Stimulated activated CD4-positive, alpha-beta T cell treated with anti-CD3 and anti-CD28 coated beads, Interleukin-4, amount 100 ng/mL, for 4 hours (primary cell): ENCODE data around the gene KMT5B.

Source experiments
- DNase-seq, 2 experiments: peaks; one replicate each; pipeline ENCODE4 v3.0.0-alpha.2; 2020

The KMT5B gene

GRCh38 chr11:68215524-68216170 lies 2.6 kb upstream of the KMT5B start:
- DNase-seq = no peak

DNA sequence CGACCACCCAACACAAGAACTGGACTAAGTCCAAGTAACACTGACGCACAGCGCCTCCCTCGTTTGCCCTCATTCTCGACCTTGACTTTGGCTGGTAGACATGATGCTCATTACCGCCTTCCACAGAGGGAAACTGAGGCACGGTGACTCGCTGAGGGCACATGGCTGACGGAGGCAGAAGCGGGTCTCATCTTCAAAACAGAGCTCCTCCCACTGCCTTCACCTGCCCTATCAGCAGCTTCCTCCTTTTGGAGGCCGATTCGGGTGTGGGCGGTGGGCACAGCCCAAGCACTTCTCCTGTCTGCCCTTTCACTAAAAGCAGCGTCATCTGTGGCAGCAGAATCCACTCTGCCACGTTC lies 2.0 kb upstream of the KMT5B start:
- DNase-seq = peak; percentile 34 to 62

- no peak for DNase-seq
Observed at GRCh38 chr11:68214173-68215086, 1.3 kb upstream of the KMT5B start.

GRCh38 chr11:68213555-68214172 lies 568 bp upstream of the KMT5B start:
- DNase-seq = peak; percentile 78 to 80

DNA sequence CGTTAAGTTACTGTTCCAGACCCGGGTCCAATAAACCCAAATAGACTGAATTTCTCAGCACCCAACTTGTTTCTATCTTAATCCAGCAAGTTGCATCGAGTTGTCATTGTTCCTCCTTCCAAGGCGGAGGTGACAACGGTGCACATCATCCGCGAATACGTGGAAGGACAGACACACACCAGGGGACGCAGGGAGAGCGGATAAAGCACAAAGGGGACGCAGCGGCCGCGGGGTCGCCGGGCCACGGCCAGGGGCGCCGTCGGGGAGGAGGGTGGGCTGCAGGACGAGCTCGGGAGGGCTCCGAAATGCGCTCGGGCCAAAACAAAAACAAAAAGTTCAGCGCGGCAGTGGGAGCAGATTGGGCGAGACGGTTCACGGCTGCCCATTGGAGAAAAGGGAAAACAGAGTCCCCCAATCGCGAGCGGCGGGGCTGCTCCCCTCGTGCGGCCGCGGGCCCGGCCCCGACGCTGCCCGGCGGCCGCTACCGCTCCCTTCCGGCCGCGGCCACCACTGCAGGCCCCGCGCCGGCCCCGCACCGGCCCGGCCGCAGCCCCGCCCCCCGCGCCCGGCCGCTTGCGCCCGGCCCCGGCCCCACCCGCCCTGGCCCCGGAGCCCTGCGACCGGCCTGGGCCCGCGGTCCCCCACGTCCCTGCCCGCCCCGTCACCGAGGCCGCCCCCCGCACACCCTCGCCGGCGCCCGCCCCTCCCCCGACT lies 518 bp downstream of the KMT5B start:
- peak; percentile 34 to 46 for DNase-seq

DNA sequence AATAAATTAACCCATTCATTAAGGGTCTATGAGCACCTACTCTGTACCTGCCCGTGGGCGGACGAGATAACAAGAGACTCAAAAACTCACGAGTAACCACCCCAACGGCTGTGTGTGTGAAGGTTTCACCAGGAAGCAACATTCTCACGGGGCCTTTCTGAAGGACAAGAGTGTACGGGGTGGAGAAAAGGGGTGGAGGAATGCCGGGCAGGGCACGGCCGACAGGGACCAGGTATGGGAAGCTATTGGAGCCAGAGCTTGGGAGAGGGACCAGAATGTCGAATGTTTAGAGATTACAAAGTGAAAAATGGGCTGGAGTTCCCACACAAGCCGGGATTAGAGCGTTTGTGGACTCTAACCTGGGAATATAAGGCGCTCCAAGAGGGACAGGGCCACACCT lies 1.6 kb downstream of the KMT5B start:
- DNase-seq = peak in 1 of 2 experiments; percentile 15

DNA sequence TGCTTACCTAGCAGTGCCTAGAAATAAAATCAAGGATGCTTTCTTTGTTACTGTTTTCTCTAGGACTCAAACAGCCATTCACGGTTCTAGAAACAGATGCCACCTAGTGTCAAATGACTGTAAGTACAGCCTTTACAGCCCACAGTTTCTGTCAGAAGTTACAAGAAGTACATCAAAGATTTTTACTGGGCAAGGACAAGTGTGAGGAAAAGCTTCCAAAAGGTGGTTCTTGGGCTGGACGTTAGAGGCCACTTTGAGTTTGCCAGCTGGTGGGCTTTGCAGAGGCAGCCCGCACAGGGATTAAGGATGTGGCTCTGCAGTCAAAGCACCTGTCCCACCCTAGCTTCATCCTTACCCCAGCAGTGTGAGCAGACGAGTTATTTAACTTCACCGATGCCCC lies 6.9 kb downstream of the KMT5B start:
- DNase-seq = no peak

- no peak for DNase-seq
Observed at GRCh38 chr11:68204402-68204801, 8.7 kb downstream of the KMT5B start.

GRCh38 chr11:68202165-68202564 lies 10.9 kb downstream of the KMT5B start:
- DNase-seq = no peak

- no peak for DNase-seq
Observed at GRCh38 chr11:68201492-68201891, 11.6 kb downstream of the KMT5B start.

DNA sequence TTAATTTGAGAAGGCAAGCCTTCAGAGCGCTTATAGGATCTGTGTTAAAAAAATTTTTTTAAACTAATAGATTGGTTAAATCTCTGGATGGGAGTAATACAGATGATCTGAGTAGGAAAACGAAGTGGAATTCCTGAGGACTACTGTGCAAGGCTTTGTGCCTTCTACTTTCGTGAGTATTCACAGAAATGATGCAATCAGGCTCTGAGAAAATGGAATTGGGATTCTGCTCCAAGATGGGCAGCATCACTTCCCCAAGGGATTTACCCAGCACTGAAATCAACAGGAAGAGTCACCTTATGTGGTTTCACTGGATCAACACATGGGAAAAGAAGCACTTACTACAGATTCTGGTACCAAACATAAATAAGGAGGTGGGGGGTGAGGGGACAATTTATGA lies 12.5 kb downstream of the KMT5B start:
- DNase-seq = no peak

GRCh38 chr11:68199295-68199987 lies 13.7 kb downstream of the KMT5B start:
- no peak for DNase-seq

- DNase-seq = no peak
Observed at GRCh38 chr11:68196219-68196618, 16.9 kb downstream of the KMT5B start.

DNA sequence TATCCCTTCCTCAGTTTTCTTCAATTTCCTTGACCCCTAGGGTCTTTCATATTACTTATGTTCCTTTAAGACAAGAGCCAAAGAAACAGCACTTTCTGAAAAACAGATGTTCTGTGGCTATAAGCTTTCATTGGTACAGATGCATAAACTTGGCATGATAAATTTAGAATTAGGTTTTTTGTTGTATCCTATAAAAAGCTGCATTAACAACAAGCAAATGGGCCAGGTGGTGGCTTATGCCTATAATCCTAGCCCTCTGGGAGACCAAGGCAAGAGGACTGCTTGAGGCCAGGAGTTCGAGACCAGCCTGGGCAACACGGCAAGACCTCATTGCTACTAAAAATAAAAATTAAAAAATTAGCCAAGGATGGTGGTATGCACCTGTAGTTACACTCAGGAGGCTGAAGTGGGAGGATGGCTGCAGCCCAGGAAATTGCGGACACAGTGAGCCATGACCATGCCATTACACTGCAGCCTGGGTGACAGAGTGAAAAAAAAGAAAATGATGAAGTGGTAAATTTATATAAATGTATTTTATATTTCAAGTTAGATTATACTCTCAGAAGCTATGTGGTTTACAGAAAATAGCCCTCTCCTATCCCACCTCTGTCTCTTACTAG lies 18.3 kb downstream of the KMT5B start:
- no peak for DNase-seq

DNA sequence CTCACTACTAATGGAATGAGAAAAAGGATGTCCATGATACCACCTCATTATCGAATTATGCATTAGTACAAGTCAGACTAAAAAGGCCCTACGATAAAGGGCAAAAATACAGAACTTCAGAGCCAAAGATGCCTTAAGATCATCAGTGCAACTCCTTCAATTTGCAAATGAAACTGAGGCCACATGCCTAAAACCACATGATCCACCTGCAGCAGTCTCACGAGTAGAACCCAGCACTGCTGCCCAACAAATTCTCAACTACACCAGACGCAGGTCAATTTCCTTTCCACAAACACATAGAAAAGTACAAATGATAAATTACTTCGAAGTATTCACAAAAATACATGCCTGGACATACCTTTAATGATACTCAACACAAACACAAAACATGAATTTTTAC lies 20.1 kb downstream of the KMT5B start:
- no peak for DNase-seq

GRCh38 chr11:68191661-68192579 lies 21.2 kb downstream of the KMT5B start:
- no peak for DNase-seq

- no peak for DNase-seq
Observed at GRCh38 chr11:68189888-68190287, 23.2 kb downstream of the KMT5B start.

DNA sequence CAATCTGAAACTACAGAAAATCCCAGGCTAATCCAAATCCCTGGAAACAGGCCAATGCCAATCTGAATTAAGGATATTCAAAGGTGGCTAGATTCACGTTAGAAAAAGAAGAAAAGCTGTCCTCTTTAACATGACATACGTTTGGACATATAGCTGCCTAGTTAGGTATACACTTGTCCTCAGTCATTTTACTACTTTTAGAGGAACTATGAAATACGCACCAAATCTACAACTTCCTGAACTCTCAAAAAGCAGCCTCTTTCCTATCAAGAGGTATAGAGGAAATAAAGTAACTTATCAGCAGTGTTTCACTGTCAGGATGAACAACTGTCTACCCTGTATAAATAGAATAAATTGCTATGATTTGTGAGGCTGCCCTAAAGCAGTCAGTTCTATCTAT lies 24.0 kb downstream of the KMT5B start:
- DNase-seq = no peak

DNA sequence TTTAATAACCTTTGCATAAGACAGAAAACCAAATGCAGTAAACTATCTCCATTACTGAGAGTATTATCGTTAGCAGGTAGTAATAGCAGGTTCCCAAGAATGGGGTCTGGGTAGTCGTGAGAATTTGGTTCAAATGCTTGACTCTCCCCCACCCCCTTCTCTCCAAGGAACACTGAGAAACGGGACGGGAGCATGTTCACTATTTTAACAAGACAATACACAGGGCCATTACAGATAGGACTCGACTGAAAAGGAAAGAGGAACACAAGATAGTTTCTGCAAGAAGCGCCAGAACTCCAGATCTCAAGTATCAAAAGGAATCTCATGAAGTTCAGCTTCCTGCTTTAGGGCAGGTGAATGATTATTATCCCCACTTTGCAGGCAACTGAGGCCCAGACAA lies 27.0 kb downstream of the KMT5B start:
- no peak for DNase-seq

DNA sequence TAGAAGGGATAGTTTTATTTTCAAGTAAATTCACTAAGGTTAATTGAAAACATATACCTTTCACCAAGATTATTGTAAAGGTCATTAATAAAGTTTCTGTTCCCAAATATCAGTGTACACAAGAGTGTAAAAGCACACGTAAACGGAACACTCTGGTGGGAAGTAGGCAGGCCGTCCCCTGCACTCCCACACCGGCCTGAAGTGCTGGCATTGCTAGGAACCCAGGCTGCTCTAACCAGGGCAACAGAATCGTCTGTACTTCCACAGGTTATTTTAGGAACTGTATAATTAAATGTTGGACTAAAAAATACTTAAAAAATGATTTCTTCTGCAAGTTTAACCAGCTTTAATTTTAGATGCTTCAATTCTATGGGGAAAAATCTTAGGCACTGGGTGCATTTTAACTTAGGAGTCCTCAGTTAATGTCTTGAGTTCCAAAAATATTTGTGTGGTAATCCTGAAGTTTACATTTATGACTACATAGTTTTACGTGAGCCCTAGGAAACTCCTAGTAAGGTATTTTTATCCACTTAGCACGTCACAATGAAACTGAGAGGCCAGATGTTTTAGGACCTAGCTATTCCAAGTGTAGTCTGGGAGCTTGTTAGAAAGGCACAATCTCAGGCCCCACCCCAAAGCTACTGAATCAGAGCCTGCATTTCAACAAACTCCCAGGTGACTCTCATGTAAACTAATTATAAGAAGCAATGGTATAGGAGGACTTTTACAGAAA lies 31.2 kb downstream of the KMT5B start:
- DNase-seq = no peak
